Endothelial cell of umbilical vein (primary cell): ENCODE results near the gene MOBP. TPM values are rescaled to one million over a fixed set of nuclear protein-coding genes. Genes with fewer than 3 reads are reported as not detected.

ENCODE experiments used
- BruUV-seq: library from RNA; stranded (reverse); fragments of 400-500 nt; replicated peaks from 2 replicates; lab custom pipeline; 2021; lab: Mats Ljungman, UMichigan
- CTCF ChIA-PET: fragments of 300-600, 350-600 bp; sonication (Branson Sonifier 250); formaldehyde crosslinking; loops from one replicate; lab custom pipeline; 2021; ENCODE audit warnings: antibody characterized with exemption, inconsistent platforms; lab: Charles Lee
- POLR2A ChIA-PET: fragments of 300-600, 350-600 bp; sonication (Branson Sonifier 250); formaldehyde crosslinking; loops from one replicate; lab custom pipeline; 2021; ENCODE audit warnings: antibody characterized with exemption, inconsistent platforms; lab: Charles Lee
- DNase-seq: peaks from one replicate; pipeline ENCODE4 v3.0.0-alpha.2; 2011; ENCODE audit warnings: low read depth, low spot score
- FAIRE-seq: peaks from 2 replicates; lab custom pipeline; 2011; peaks lifted over from hg19 to GRCh38; lab: Jason Lieb, UNC
- H2AFZ ChIP-seq: 2 replicates; pipeline ENCODE4 v1.6.0; 2012; ENCODE audit warnings: low read depth, low read length, control low read depth, inconsistent platforms
- H3K27ac ChIP-seq: 2 replicates; pipeline ENCODE4 v1.5.1; 2011; ENCODE audit warnings: low read depth, mild to moderate bottlenecking, control low read depth, low read length, moderate library complexity; ENCODE audit not compliant: insufficient read depth
- H3K27me3 ChIP-seq, 2 experiments: 2 replicates each; pipeline versions ENCODE4 v1.6.0 to v1.6.1; 2011; ENCODE audit warnings: low read length in 2 of 2, mixed read lengths in 1 of 2; ENCODE audit not compliant: control insufficient read depth in 2 of 2, insufficient read depth in 2 of 2
- H3K36me3 ChIP-seq, 2 experiments: 2 replicates in 1 of 2; 3 replicates in 1 of 2; pipeline ENCODE4 v1.5.1; 2011; ENCODE audit warnings: low read length in 2 of 2, mild to moderate bottlenecking in 1 of 2, moderate library complexity in 1 of 2; ENCODE audit not compliant: control insufficient read depth in 2 of 2, insufficient read depth in 2 of 2; ENCODE audit errors: extremely low read depth in 1 of 2
- H3K4me1 ChIP-seq: 3 replicates; pipeline ENCODE4 v1.5.1; 2011; ENCODE audit warnings: mild to moderate bottlenecking, low read length; ENCODE audit not compliant: control insufficient read depth, insufficient read depth; ENCODE audit errors: extremely low read depth
- H3K4me2 ChIP-seq: 2 replicates; pipeline ENCODE4 v1.6.1; 2011; ENCODE audit warnings: low read length, control low read depth, mixed read lengths; ENCODE audit not compliant: insufficient read depth
- H3K4me3 ChIP-seq, 3 experiments: fragments of 200-600 bp in 1 of 3; sonication (generic), shearing (Covaris generic) in 1 of 3; replicated peaks in 1 of 3; 2 replicates each; pipeline ENCODE4 v1.5.1; 2011 to 2016; ENCODE audit warnings: control low read depth in 3 of 3, low read length in 3 of 3, mild to moderate bottlenecking in 2 of 3, inconsistent platforms in 1 of 3, low read depth in 1 of 3, moderate library complexity in 1 of 3; ENCODE audit not compliant: insufficient read depth in 1 of 3
- H3K79me2 ChIP-seq: 2 replicates; pipeline ENCODE4 v1.6.0; 2012; ENCODE audit warnings: low read length, inconsistent platforms; ENCODE audit not compliant: control insufficient read depth, insufficient read depth
- H3K9ac ChIP-seq: replicated peaks from 2 replicates; pipeline ENCODE3; 2011; ENCODE audit warnings: low read length, control low read depth; ENCODE audit not compliant: insufficient read depth; ENCODE audit errors: extremely low read depth
- H3K9me1 ChIP-seq: replicated peaks from 3 replicates; pipeline ENCODE4 v1.6.0; 2011; ENCODE audit warnings: mild to moderate bottlenecking, low read length; ENCODE audit not compliant: control insufficient read depth, insufficient read depth; ENCODE audit errors: extremely low read depth
- H3K9me3 ChIP-seq: replicated peaks from 2 replicates; pipeline ENCODE4 v1.5.1; 2012; ENCODE audit warnings: low read length, inconsistent platforms; ENCODE audit not compliant: control insufficient read depth, insufficient read depth
- H4K20me1 ChIP-seq: replicated peaks from 2 replicates; pipeline ENCODE3; 2011; ENCODE audit warnings: mild to moderate bottlenecking, low read length; ENCODE audit not compliant: control insufficient read depth, insufficient read depth; ENCODE audit errors: extremely low read depth
- CTCF ChIP-seq, 2 donors: IDR thresholded peaks; 1 replicate in 1 of 2; 2 replicates in 1 of 2; pipeline ENCODE4 v1.5.1; 2011; ENCODE audit warnings: low read length in 2 of 2, mild to moderate bottlenecking in 2 of 2, moderate library complexity in 2 of 2, control low read depth in 1 of 2, inconsistent platforms in 1 of 2, low read depth in 1 of 2; ENCODE audit not compliant: insufficient read depth in 1 of 2; ENCODE audit errors: extremely low read depth in 1 of 2
- EZH2 ChIP-seq: IDR thresholded peaks from 2 replicates; pipeline ENCODE4 v1.6.1; 2012; ENCODE audit warnings: borderline replicate concordance, low read depth, mild to moderate bottlenecking, moderate library complexity, low read length, inconsistent platforms; ENCODE audit not compliant: severe bottlenecking
- GATA2 ChIP-seq: IDR thresholded peaks from 2 replicates; pipeline ENCODE4 v1.7.0; 2011; ENCODE audit warnings: low read depth, mild to moderate bottlenecking, moderate library complexity, mixed read lengths, low read length; ENCODE audit not compliant: insufficient read length, insufficient read depth
- JUN ChIP-seq: IDR thresholded peaks from 2 replicates; pipeline ENCODE4 v1.6.1; 2011; ENCODE audit warnings: borderline replicate concordance, low read depth; ENCODE audit not compliant: insufficient read length, insufficient read depth
- MYC ChIP-seq: IDR thresholded peaks from one replicate; pipeline ENCODE4 v1.6.1; 2011; ENCODE audit warnings: mild to moderate bottlenecking, low read depth, low read length
- POLR2A ChIP-seq: IDR thresholded peaks from 2 replicates; pipeline ENCODE4 v1.6.1; 2012; ENCODE audit warnings: low read depth, mild to moderate bottlenecking, control low read depth, low read length
- dilution Hi-C: fragments of 300-500 bp; cut with MboI; formaldehyde crosslinking; loops from one replicate; pipeline ENCODE4 v1.15.0; 2019; ENCODE audit warnings: low sequenced_read_pairs; ENCODE audit not compliant: extremely low pct_ligation_motif_present
- intact Hi-C: fragments of 100-400 bp; cut with micrococcal nuclease; formaldehyde crosslinking; loops from one replicate; pipeline ENCODE4 v1.10.0; 2022
- polyA plus RNA-seq, 4 experiments: library from polyadenylated mRNA; depleted of rRNA in 3 of 4; stranded (reverse) in 3 of 4; unstranded in 1 of 4; fragments of >200 nt; gene quantifications; 2 replicates each; pipeline versions ENCODE4 v1.2.1 to v1.2.3, GENCODE V29; 2011 to 2012; ENCODE audit warnings: missing spikeins in 1 of 4
- total RNA-seq: library from RNA; stranded (reverse); gene quantifications from 2 replicates; pipeline ENCODE4 v1.2.3, GENCODE V29; 2021
- TF ChIP-seq, protein P1 (sequence below): IDR thresholded peaks from 2 replicates; pipeline ENCODE4 v1.6.1; 2011; ENCODE audit not compliant: insufficient read depth, insufficient read length

Gene MOBP
- total and polyA plus RNA-seq, 2 donors (not counting 3 experiments of a cell fraction or from before 2014, with no cell fraction given), result 2.0 to 2.3 TPM

DNA sequence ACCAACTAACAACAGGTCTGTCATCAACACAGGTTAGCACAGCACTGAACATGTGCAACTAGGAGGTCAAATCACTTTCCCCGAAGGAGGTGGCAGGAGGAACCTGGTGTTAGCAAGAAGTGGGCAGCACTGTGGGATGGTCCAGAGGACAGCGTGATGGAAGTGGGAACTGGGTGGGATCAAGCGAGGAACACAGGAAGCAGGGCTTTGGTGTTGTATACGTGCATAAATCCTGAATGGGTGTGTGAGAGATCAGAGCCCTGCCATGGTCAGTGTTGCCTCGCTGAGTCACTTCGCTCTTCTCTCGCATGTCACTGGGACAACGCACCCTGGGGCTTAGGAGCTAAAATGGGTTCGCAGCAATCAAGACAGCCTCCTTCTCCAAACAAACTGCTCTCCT, 62.1 kb downstream of the MOBP start:
- no peak overlapping the region for H3K4me3 ChIP-seq
- CTCF ChIA-PET, result interaction anchor here (0.7 to 1.3 kb wide), 2 partner anchors 12 to 31 kb away, joined by 3 read pairs; no protein-coding TSS in a partner anchor

More for the DNA sequence above, 62.1 kb downstream of the MOBP start:
- Histone ChIP-seq H3K79me2 (no peaks in the 10 kb centered on the region), H3K9me3 (no peaks in the 10 kb centered on the region), H3K27me3 (no peaks in the 10 kb centered on the region), H3K4me1 (peaks cover 27% of the 10 kb centered on the region), H3K27ac (no peak overlapping the region), H2AFZ (no peak overlapping the region), H3K36me3 (no peaks in the 10 kb centered on the region), H3K9ac (no peak overlapping the region), H3K4me2 (no peak overlapping the region), H4K20me1 (no peaks in the 10 kb centered on the region), H3K9me1 (no peaks in the 10 kb centered on the region)
- POLR2A ChIA-PET, result no interaction called here
- no TSS peak for BruUV-seq
- no peak for FAIRE-seq
- no peak for DNase-seq
- intact Hi-C loops (no loop called here), dilution Hi-C loops (no loop called here)
- TF ChIP-seq GATA2 (no peak), MYC (no peak), POLR2A (no peak), EZH2 (no peak), CTCF (IDR thresholded peaks at IDR 0.05; ENCODE audit: extremely low read depth in 1 of 2, insufficient read depth in 1 of 2, low read depth in 1 of 2, low read length in 2 of 2) (no peak), JUN (no peak)
- TF ChIP-seq, protein P1, sequence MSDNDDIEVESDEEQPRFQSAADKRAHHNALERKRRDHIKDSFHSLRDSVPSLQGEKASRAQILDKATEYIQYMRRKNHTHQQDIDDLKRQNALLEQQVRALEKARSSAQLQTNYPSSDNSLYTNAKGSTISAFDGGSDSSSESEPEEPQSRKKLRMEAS, result no peak
